Measurements from ENCODE around the gene PCDHA5. TPM values are rescaled to one million over a fixed set of nuclear protein-coding genes. Genes with fewer than 3 reads are reported as not detected.
"Not testable (repeated sequence)": the region's sequence is repeated elsewhere in the genome, so short reads cannot be mapped to it uniquely, and the experiment has no call there.

The PCDHA5 gene
- polyA plus RNA-seq, 5 donors: 0.06 to 0.12 (median 0.09) TPM

GRCh38 chr5:140822281-140822629 lies 842 bp downstream of the PCDHA5 start:
- DNase-seq: no peak

DNA sequence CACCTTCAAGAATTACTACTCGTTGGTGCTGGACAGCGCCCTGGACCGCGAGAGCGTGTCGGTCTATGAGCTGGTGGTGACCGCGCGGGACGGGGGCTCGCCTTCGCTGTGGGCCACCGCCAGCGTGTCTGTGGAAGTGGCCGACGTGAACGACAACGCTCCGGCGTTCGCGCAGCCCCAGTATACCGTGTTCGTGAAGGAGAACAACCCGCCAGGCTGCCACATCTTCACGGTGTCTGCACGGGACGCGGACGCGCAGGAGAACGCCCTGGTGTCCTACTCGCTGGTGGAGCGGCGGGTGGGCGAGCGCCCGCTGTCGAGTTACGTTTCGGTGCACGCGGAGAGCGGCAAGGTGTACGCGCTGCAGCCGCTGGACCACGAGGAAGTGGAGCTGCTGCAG lies 1.6 kb downstream of the PCDHA5 start:
- not testable (repeated sequence) for DNase-seq

DNA sequence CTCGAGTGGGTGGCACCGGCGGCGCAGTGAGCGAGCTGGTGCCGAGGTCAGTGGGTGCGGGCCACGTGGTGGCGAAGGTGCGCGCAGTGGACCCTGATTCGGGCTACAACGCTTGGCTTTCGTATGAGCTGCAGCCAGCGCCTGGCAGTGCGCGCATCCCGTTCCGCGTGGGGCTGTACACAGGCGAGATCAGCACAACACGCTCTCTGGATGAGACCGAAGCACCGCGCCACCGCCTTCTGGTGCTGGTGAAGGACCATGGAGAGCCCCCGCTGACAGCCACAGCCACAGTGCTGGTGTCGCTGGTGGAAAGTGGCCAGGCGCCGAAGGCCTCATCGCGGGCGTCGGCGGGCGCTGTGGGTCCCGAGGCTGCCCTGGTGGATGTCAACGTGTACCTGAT lies 2.1 kb downstream of the PCDHA5 start:
- DNase-seq: no peak

- DNase-seq: no peak
These were observed 6.4 kb downstream of the PCDHA5 start, which contains the start of gene PCDHA6 for GRCh38 chr5:140827704-140828361. PCDHA6 (plus strand) TSS chr5:140827960; CDS start chr5:140828092, 132 bp downstream.

- no peak for DNase-seq
These were observed 6.9 kb downstream of the PCDHA5 start for GRCh38 chr5:140828362-140828737.

DNA sequence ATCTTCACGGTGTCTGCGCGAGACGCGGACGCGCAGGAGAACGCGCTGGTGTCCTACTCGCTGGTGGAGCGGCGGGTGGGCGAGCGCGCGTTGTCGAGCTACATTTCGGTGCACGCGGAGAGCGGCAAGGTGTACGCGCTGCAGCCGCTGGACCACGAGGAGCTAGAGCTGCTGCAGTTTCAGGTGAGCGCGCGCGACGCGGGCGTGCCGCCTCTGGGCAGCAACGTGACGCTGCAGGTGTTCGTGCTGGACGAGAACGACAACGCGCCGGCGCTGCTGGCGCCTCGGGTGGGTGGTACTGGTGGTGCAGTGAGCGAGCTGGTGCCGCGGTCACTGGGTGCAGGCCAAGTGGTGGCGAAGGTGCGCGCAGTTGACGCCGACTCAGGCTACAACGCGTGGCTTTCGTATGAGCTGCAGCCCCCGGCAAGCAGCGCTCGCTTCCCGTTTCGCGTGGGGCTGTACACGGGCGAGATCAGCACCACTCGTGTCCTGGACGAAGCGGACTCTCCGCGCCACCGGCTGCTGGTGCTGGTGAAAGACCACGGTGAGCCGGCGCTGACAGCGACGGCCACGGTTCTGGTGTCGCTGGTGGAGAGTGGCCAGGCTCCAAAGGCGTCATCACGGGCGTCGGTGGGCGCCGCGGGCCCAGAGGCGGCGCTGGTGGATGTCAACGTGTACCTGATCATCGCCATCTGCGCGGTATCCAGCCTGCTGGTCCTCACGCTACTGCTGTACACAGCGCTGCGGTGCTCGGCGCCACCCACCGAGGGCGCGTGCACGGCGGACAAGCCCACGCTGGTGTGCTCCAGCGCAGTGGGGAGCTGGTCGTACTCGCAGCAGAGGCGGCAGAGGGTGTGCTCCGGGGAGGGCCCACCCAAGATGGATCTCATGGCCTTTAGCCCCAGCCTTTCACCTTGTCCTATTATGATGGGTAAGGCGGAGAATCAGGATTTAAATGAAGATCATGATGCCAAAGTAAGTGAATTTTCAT lies 8.4 kb downstream of the PCDHA5 start:
- DNase-seq: not testable (repeated sequence)

- no peak for DNase-seq
These were observed 12.6 kb downstream of the PCDHA5 start, which contains the start of gene PCDHA7 for GRCh38 chr5:140833993-140834392. PCDHA7 (plus strand) TSS chr5:140834269; CDS start chr5:140834384, 115 bp downstream.

DNA sequence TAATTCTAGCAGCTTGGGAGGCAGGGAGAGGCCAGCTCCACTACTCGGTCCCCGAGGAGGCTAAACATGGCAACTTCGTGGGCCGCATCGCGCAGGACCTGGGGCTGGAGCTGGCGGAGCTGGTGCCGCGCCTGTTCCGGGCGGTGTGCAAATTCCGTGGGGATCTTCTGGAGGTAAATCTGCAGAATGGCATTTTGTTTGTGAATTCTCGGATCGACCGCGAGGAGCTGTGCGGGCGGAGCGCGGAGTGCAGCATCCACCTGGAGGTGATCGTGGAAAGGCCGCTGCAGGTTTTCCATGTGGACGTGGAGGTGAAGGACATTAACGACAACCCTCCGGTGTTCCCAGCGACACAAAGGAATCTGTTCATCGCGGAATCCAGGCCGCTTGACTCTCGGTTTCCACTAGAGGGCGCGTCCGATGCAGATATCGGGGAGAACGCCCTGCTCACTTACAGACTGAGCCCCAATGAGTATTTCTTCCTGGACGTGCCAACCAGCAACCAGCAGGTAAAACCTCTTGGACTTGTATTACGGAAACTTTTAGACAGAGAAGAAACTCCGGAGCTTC lies 13.1 kb downstream of the PCDHA5 start:
- not testable (repeated sequence) for DNase-seq

DNA sequence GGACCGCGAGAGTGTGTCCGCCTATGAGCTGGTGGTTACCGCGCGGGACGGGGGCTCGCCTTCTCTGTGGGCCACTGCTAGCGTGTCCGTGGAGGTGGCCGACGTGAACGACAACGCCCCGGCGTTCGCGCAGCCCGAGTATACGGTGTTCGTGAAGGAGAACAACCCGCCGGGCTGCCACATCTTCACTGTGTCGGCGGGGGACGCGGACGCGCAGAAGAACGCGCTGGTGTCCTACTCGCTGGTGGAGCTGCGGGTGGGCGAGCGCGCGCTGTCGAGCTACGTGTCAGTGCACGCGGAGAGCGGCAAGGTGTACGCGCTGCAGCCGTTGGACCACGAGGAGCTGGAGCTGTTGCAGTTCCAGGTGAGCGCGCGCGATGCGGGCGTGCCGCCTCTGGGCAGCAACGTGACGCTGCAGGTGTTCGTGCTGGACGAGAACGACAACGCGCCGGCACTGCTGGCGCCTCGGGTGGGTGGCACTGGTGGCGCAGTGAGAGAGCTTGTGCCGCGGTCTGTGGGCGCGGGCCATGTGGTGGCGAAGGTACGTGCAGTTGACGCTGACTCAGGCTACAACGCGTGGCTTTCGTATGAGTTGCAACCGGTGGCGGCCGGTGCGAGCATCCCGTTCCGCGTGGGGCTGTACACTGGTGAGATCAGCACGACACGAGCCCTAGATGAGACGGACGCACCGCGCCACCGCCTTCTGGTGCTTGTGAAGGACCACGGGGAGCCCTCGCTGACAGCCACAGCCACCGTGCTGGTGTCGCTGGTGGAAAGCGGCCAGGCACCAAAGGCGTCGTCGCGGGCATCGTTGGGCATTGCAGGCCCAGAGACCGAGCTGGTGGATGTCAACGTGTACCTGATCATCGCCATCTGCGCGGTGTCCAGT lies 14.5 kb downstream of the PCDHA5 start:
- DNase-seq: no peak

- no peak for DNase-seq
These were observed 19.9 kb downstream of the PCDHA5 start, which contains the start of gene PCDHA8 for GRCh38 chr5:140840978-140841962. PCDHA8 (plus strand) TSS chr5:140841187; CDS start chr5:140841322, 135 bp downstream.

DNA sequence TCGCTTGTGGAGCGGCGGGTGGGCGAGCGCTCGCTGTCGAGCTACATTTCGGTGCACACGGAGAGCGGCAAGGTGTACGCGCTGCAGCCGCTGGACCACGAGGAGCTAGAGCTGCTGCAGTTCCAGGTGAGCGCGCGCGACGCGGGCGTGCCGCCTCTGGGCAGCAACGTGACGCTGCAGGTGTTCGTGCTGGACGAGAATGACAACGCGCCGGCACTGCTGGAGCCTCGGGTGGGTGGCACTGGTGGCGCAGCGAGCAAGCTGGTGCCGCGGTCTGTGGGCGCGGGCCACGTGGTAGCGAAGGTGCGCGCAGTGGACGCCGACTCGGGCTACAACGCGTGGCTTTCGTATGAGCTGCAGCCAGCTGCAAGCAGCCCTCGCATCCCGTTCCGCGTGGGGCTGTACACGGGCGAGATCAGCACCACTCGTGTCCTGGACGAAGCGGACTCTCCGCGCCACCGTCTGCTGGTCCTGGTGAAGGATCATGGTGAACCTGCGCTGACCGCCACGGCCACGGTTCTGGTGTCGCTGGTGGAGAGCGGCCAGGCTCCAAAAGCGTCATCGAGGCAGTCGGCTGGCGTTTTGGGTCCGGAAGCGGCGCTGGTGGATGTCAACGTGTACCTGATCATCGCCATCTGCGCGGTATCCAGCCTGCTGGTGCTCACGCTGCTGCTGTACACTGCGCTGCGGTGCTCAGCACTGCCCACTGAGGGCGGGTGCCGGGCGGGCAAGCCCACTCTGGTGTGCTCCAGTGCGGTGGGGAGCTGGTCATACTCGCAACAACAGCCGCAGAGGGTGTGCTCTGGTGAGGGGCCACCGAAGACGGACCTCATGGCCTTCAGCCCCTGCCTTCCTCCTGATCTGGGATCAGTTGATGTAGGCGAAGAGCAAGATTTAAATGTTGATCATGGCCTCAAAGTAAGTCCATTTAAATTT lies 21.7 kb downstream of the PCDHA5 start:
- DNase-seq: no peak

GRCh38 chr5:140848139-140849102 lies 27.0 kb downstream of the PCDHA5 start, which contains the start of gene PCDHA9:
PCDHA9 (plus strand) TSS chr5:140848382; CDS start chr5:140848496, 114 bp downstream.
- not testable (repeated sequence) for DNase-seq

DNA sequence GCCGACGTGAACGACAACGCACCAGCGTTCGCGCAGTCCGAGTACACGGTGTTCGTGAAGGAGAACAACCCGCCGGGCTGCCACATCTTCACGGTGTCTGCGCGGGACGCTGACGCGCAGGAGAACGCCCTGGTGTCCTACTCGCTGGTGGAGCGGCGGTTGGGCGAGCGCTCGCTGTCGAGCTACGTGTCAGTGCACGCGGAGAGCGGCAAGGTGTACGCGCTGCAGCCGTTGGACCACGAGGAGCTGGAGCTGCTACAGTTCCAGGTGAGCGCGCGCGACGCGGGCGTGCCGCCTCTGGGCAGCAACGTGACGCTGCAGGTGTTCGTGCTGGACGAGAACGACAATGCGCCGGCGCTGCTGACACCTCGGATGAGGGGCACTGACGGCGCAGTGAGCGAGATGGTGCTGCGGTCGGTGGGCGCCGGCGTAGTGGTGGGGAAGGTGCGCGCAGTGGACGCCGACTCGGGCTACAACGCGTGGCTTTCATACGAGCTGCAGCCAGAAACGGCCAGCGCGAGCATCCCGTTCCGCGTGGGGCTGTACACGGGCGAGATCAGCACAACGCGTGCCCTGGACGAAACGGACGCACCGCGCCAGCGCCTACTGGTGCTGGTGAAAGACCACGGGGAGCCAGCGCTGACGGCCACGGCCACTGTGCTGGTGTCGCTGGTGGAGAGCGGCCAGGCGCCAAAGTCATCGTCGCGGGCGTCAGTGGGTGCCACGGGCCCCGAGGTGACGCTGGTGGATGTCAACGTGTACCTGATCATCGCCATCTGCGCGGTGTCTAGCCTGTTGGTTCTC lies 28.6 kb downstream of the PCDHA5 start:
- DNase-seq: not testable (repeated sequence)

GRCh38 chr5:140855772-140856674 lies 34.6 kb downstream of the PCDHA5 start, which contains the start of gene PCDHA10:
PCDHA10 (plus strand) TSS chr5:140855897; CDS start chr5:140856049, 152 bp downstream.
- DNase-seq: peak in 1 of 2 donors; percentile 1

Measured in right lung (tissue), 5 donors.